GM21381 (cell line): ENCODE data around the gene PPM1L.

ENCODE experiments used
- ATAC-seq: cut with Tn5 transposase; IDR thresholded peaks from one replicate; pipeline ENCODE4 v1.9.1; 2021; ENCODE audit warnings: mild to moderate bottlenecking, moderate library complexity; ENCODE audit not compliant: unreplicated experiment

Gene PPM1L

GRCh38 chr3:161026612-161027510 is 270.8 kb downstream of the PPM1L start:
- ATAC-seq, result no peak

DNA sequence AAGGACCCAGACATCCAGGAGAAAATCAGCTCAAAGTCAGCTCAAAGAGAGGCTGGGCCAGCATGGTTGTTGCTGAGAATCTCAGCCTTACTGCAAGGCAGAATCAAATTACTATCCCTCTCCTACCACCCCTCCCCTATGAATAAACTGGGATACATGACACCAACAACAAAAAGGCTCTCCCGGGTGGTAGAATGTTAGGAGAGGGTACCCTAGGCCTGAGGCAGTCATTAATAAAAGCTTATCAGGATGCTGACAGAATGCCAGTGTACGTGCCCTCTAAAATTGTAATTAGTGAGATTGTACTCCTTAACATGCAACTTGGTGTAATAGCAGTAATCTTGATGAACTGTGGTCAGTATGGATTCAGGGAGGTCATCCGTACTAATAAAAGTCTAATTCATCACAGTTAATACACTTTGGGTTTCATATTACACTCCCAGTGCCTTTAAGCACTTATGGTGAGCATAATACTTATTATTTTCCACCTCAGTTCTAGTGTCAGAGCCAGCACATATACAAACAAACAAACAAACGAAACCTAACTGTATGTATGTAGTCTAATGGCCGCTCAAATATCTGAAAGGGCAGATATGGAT is 272.6 kb downstream of the PPM1L start:
- ATAC-seq, result no peak

GRCh38 chr3:161031134-161031533 is 275.1 kb downstream of the PPM1L start:
- no peak for ATAC-seq

GRCh38 chr3:161034913-161035550 is 279.0 kb downstream of the PPM1L start:
- ATAC-seq, result peak; percentile 71

GRCh38 chr3:161035711-161036110 is 279.7 kb downstream of the PPM1L start:
- ATAC-seq, result no peak

DNA sequence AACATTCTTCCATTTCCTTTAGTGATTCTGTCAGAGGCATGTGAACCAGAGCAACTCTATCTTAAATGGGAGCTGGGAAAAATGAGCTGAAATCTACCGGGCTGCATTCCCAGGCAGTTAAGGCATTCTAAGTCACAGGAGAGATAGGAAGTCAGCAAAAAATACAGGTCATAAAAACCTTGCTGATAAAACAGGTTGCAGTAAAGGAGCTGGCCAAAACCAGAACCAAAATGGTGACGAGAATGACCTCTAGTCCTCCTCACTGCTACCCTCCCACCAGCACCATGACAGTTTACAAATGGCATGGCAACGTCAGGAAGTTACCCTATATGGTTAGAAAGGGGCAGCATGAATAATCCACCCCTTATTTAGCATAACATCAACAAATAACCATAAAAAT is 282.7 kb downstream of the PPM1L start:
- ATAC-seq, result no peak

GRCh38 chr3:161042023-161042501 is 286.0 kb downstream of the PPM1L start:
- no peak for ATAC-seq

GRCh38 chr3:161043336-161044035 is 287.5 kb downstream of the PPM1L start:
- no peak for ATAC-seq

- ATAC-seq, result no peak
Measured at GRCh38 chr3:161049683-161050248, 293.7 kb downstream of the PPM1L start.

DNA sequence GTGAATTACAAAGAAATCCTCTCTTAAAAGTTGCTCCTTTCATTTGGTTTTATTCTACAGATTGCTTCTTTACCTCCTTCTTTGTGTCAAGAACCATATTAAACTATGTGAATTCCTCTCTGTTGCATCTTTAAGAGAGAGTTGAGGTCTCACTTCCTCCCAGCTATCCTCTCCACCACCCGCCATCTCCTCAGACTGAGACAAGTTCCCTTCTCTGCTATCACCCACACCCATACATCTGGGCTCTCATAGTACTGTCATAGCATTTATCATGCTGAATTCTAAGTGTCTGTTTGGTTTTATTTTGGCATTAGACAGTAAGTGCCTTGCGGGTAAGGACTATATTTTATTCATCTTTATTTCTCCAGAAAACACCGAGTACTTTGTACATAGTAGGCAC is 294.9 kb downstream of the PPM1L start:
- no peak for ATAC-seq

DNA sequence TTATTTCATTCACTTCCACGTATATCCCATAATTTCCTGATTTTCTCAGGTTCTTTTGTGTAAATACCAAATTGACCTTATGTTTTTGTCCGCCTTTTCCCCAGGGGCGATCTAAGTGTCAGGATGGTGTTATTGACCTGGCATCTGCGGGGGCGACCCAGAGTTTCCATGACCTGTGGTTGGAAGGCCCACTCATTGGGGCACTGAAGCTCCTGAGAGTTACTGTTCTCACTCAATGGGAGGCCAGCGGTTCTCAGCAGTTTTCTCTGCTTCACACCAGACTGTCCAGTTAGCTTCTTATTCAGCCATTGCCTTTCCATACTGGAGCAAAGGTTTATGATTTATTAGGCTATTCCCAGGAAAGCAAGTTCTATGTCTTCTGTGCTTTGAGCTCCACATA is 295.8 kb downstream of the PPM1L start:
- no peak for ATAC-seq

DNA sequence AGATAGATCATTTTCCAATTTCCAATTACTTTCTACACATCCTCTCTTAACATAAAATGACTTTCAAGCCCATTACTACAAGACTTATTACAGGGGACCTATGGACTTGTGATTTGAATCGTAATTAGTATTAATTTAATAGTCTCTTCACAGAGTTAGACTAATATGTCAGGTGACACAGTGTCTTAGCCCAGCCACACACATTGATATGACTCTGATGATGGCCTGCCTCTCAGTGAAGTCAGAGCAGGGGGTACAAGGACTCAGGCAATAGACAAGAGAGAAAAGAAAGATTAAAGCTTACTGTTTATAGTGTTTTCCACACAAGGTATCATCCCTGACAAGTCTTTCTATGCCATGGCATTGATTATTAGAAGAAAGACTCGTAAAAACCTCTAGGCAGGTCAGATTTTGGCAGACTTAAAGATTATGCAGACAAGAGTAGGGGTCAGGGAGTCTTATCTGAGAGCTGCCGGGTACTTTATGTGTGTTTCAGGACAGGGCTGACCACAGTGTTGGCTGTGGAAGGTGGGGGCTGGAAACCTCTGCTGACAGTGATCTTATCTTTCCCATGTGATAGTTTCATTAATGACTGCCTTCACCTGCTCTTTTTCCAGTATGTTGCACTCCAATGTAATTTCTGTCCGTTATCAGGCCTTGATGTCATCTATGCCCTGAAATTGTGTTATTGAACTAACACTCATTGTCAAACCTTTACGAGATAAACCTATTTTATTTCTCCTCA is 299.0 kb downstream of the PPM1L start:
- no peak for ATAC-seq

GRCh38 chr3:161064413-161064812 is 308.4 kb downstream of the PPM1L start:
- no peak for ATAC-seq

- no peak for ATAC-seq
Measured at GRCh38 chr3:161066930-161067329, 310.9 kb downstream of the PPM1L start.

DNA sequence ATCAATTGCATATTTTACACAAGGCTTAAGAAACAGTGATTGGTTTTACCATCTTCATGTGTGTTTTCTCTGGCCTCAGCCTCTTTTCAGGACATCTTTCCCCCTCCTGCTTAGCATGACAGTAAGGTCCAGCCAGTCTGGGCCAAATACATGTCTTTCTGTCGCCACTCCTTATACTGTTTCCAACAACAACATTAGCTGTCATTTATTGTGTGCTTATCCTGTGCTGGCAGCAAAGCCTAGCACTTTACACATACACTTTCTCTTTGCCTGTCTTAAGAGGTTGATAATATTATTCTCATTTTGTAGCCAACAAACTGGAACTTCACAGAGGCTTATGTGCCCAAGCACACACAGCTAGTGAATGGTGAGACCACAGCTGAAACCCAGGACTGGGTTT is 311.3 kb downstream of the PPM1L start:
- no peak for ATAC-seq

- peak; percentile 97 for ATAC-seq
Measured at GRCh38 chr3:161069511-161070251, 313.6 kb downstream of the PPM1L start.

DNA sequence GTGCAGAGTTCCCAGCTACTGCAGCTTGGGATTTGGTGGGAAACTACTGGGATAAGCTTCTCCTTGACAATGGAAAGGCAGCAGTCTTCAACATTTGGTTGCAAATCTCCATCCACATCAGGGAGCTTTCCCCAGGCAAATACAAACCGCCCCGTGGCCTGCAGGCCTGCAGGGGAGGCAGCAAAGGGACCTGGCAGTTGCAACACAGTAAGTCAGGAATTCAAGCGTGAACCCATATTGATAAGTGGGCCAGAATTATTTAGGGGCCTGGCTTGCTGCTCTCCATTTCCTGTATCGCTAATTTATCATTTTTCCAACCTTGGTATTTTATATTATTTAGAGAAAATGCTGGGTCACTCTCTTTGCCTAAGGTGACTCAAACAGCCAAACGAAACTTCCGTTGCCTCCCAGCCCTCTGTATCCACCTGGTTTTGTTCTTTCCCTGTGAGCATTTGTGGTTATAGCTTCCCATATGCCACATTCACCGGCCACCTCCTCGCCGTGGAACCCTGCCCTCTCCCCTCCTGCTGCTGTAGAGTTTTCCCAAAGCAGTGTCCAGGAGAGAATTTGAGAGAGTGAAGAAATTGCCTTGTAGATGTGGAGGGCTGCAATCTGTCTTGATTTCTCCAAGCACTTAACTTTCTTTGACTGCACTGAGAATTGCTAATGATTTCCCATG is 314.4 kb downstream of the PPM1L start:
- no peak for ATAC-seq

- no peak for ATAC-seq
Measured at GRCh38 chr3:161070980-161071663, 315.1 kb downstream of the PPM1L start.
